Stimulated activated CD4-positive, alpha-beta T cell treated with anti-CD3 and anti-CD28 coated beads, Interleukin-12 subunit alpha, Interleukin-12 subunit beta, amount 100 ng/mL, for 24 hours (primary cell): Measurements from ENCODE around the gene SLC2A8.
A peak's percentile ranks its signal among the peaks of the same experiment; 100 is the strongest.

Source experiments
- DNase-seq, 2 experiments: peaks; one replicate each; pipeline ENCODE4 v3.0.0-alpha.2; 2020; ENCODE audit warnings: low read depth in 2 of 2

The SLC2A8 gene

DNA sequence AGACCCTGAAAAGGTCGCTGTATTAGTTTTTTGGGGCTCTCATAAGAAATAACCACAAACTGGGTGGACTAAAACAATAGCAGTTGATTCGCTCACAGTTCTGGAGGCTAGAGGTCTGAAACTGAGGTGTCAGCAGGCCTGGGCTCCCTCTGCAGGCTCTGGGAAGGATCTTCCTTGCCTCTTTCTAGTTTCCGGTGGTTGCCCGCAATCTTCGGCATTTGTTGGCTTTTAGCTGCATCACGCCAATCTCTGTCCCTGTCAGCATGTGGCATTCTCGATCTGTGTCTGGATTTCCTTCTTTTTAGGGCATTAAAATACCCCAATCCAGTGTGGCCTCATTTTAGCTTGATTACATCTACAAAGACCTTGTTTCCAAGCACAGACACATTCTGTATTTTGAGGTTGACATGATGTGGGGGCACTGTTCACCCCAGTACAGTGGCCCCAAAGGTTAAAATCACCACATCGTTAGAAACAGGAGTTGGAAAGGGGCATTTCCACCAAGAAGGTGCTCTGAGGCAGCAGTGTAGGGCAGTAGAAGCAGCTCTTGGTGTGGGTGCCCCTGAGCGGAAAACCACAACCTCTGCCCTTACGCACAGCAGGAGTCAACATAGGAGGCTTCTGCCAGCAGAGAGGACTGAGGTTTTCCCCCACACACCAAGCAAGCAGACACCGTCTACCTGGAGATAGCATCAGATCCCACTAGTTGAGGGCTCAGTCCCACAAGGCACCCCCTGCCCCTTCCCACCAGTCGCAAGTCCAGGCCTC lies 40.7 kb downstream of the SLC2A8 start:
- DNase-seq, result no peak

DNA sequence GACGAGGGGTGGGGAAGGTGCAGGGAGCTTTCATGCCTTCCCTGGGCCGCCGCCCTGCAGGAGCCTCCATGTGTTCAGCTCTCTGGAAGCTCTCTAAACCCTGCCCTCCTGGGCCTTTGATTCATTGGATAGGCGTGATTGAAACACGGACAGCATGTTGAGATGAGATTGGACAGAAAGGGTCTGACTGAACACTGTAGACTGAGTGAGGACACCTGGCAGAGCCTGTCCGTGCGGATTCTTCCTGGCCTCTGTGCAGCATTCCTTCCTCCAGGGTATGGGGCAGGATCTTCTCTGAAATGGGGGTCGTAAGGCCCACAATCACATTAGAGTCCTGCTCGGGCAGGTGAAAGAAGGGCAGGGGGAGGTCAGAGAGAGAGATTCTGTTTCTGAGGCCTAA lies 41.4 kb downstream of the SLC2A8 start:
- DNase-seq, result no peak

DNA sequence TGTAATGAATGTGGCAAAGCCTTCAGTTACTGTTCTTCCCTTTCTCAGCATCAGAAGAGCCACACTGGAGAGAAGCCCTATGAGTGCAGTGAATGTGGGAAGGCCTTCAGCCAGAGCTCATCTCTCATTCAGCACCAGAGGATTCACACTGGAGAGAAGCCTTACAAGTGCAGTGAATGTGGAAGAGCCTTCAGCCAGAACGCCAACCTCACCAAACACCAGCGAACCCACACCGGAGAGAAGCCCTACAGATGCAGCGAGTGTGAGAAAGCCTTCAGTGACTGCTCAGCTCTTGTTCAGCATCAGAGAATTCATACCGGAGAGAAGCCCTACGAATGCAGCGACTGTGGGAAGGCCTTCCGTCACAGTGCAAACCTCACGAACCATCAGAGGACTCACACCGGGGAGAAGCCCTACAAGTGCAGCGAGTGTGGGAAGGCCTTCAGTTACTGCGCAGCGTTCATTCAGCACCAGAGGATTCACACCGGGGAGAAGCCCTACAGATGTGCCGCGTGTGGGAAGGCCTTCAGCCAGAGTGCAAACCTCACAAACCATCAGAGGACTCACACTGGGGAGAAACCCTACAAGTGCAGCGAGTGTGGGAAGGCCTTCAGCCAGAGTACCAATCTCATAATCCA lies 47.4 kb downstream of the SLC2A8 start:
- DNase-seq, result no peak

DNA sequence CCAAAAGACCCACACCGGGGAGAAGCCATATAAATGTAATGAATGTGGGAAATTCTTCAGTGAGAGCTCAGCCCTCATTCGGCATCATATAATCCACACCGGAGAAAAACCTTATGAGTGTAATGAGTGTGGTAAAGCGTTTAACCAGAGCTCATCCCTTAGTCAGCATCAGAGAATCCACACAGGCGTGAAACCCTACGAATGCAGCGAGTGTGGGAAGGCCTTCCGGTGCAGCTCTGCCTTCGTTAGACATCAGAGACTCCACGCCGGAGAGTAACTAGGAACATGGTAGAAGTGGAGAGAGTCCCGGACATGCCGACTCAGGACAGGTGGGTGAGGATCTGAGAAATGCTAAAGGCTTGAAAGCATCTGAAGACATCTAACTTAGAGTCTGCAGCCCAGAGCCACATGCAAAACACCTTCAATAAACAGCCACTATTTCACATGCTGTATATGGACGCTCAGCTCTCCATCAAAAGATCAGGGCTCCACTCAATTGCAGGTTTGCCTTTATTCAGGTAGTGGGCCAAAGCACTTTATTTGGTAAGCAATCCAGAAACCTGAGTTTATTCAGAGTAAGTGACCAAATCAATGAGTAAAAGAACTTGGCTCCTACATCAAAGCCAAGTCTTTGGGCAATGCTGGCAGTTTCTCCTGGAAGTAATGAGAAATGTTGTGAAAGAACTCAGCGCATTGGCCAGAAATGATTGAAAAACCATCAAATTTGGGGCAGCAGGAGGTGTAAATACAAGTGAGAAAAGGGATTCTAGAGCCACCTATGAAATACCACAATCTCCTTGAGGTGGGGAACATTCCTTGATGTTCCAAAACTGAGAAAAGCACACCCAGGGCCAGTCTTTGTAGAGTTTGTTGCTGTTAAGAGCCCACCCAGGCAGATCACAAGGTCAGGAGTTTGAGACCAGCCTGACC lies 48.2 kb downstream of the SLC2A8 start:
- DNase-seq, result no peak

DNA sequence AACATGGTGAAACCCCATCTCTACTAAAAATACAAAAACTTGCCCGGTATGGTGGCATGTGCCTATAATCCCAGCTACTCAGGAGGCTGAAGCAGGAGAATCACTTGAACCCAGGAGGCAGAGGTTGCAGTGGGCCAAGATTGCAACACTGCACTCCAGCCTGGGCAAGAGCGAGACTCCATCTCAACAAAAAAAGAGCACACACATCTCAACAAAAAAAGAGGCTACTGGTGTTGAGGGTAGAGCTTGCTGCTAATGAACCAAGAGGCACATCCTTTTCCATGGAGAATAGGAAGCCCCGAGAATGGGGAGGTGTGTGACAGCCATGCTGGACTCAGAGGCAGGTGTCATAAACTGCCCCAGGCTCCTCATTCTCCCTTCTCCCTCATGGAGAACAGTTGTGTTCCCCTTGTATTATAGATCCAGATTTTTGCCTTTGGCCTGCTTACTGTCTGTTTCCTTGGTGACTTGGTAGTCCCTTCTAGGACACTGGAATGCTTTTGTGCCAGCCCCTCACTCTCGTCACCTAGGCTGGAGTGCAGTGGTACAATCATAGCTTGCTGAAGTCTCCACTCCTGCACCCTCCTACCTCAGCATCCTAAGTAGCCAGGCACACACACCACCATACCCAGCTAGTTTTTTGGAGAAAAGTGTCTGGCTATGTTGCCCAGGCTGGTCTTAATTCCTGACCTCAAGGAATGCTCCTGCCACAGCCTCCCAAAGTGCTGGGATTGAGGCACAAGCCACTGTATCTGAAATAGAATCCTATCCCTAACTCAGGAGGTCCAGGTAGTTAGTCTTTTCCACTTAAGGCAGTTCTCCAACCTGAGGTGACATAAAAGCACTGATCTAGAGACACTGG lies 49.1 kb downstream of the SLC2A8 start:
- no peak for DNase-seq

DNA sequence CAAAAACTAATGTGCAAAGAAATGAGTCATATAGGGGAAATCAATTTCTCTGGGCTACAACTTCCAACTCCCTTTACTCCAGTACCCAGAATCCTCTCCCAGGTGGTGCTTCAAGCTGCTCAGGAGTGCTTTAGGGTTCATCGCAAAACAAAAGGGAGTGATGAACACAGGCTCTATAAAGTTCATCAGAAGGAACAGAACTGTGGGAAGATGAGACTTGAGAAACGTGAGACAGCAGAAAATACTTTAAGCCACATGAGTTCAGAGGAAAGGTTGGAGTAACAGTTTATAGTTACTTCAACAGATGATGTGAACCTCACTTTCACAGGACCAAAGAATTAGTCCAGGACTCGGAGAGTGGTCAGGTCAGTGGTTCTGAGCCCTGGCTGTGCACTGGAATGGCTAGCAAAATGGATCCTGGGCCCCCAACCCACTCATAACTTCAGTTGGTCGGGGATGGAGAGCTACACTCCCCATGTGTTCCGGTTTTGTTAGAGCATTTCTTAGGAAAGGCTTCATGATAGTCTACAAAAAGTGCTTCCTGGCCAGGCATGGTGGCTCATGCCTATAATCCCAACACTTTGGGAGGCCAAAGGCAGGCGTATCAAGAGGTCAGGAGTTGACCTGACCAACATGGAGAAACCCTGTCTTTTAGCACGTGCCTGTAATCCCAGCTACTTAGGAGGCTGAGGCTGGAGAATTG lies 49.9 kb downstream of the SLC2A8 start:
- DNase-seq, result no peak

DNA sequence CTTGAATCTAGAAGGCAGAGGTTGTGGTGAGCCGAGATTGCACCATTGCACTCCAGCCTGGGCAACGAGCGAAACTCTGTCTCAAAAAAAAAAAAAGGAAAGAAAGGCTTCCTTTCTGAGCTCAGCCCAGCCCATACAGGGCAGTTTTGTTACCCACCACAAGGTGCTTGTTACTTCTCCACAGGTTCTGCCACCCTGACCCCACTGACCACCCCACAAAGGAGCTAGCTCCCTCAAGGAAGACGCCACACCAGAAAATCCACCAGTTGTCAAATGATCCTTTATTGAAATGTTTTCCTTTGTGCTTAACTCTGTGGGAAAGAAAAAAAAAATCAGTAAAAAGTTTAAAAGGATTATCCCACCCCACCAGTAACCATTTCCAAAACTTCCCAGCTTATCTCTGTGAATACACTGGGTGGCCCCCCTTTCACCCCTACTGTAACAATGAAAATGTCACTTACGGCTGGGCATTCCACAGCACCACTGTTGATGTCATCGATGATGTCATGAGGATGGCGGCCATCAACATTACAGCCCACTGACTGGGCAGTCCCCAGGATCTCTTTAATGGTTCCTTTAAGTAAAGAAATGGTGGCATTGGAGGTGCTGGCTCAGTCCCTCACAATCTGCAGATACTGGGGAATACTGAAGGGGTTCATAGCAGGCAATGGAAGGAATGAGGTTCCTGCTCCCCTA lies 50.6 kb downstream of the SLC2A8 start:
- no peak for DNase-seq

DNA sequence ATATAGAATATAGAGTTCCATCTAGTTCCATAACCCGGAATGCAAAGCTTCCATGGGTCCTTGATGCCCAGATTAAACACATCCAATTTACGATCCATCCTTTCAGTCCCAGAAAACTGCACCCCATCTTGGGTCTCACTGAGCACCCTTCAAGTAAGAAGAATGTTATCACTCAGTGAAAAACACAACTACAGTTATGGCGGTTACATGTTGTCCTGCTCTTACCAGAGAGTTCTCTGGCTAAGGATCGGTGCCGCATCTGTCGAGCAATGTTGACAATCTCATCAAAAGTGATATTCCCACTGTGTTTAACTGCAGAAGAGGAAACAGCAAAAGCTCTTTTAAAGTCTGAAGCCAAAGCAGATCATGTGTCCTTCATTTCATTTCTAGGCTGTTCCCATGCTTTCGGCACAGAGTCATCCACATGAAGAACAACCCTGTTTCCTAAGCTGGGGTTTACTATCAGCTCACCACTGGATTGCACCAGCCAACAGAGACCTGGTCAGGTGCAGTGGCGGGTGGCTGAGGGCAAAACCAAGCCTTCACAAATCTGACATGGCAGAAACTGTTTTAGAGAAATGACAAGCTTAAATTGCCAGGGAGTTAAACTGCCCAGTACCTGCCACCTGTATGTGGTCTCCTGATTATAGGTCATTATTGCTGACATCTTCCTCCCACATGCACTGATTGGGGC lies 51.3 kb downstream of the SLC2A8 start:
- DNase-seq, result no peak

DNA sequence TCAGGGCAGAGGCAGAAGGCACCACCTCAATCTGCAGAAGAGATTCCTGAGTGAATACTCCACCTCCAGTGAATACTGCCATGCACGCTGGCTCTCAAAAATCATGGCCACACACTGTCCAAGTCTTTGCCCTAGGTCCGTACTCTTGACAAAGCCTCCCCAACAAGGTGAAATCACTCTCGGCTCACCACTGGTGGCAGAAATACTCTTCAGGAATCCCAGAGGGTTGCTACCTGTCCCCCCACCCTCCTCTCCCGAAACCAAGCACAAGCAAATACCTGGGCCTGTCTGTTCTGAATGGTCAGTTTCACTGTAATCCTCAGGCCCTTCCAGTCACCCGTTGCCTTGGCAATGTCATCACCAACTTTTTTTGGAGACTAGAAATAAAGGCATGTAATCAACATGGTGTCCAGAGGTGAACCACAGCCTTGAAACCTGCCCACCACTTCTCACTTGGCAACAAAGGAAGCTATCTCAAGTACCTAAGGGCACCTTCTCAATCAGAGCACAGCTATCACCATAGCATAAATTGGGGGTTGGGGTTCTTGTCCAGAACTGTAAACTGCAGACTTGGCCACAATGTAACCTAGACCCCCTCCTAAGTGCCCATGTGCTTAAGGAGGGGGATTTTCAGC lies 52.5 kb downstream of the SLC2A8 start:
- no peak for DNase-seq

DNA sequence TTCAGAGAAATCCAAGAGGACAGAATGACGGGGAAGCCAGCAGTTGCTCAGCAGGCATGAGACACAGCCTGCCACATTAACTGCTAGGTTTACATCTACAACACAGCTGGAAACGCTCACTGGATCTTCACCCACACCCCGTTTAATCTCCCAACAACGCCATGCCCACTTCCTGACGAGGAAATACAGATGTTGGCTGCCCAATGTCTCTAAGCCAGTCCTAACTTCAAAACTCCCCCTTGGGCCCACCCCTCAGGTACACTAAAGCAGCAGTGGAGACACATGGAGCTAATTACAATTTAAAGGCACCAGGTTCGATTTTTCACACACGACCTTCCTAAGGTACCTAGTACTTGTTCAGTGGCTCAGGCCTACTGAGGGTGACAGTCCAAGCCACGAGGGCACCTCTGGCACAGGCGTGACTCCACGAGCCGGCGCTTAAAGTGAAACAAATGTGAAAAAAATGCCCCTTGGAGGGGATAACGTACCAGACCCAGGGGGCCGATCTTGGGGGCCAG lies 53.3 kb downstream of the SLC2A8 start:
- no peak for DNase-seq

DNA sequence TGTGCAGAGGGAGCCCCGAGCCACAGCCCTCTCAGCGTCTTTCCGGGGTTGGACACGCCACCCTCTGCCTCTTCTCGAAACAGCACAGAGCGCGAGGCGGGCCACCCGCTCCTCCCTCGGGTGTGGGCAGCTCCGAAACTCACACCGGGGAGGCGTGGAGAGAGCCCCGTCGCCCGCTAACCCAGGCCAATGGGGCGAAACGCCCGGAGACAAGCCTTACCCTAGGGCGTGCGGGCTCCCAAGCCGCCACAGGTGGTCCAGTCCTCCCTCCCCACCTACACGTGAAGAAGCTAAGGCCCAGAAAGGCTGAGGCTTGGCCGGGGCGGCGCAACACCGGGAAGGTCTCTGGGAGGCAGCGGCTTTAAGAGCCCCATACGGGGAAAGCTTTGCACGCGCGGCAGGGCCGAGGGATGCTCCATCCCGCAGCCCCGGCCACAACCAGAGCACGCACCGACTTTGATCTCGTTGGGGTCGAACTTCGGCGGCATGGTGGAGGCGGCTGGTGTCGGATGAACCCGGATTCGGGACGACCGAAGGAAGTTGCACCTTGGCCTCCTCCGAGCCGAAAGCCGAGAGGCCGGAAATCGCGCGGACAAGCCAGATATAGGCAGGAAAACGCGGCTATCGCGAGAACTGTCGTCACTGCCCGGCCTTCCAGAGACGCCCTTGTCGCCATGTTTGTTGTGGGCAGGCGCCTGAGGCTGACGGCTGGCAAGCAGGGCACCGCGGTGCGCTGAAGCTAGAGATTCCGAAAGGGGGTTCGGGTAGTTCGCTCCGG lies 54.0 kb downstream of the SLC2A8 start, which contains the start of the genes LRSAM1 and RPL12:
Gene LRSAM1 (plus strand): TSS at position 681 of the 778 bp plus-strand sequence. CDS start 3,018 bp downstream, outside the sequence.
Gene RPL12 (minus strand): TSS at position 577 of the 778 bp plus-strand sequence. CDS start 89 bp downstream, at position 488.
- DNase-seq, result peak; percentile 97 to 98

DNA sequence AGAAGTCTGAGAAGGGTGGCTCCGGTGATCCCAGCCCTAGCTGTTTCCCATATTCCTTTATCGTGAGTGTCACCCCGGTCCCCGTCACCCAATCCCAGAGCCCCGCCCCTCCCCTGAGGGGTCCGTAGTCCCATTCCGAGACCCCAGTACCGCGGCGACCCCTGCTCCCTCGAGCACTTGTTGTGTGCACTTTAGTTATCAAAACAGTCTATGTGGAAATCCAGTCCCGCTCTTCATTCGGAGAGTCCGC lies 54.6 kb downstream of the SLC2A8 start:
- DNase-seq, result no peak

DNA sequence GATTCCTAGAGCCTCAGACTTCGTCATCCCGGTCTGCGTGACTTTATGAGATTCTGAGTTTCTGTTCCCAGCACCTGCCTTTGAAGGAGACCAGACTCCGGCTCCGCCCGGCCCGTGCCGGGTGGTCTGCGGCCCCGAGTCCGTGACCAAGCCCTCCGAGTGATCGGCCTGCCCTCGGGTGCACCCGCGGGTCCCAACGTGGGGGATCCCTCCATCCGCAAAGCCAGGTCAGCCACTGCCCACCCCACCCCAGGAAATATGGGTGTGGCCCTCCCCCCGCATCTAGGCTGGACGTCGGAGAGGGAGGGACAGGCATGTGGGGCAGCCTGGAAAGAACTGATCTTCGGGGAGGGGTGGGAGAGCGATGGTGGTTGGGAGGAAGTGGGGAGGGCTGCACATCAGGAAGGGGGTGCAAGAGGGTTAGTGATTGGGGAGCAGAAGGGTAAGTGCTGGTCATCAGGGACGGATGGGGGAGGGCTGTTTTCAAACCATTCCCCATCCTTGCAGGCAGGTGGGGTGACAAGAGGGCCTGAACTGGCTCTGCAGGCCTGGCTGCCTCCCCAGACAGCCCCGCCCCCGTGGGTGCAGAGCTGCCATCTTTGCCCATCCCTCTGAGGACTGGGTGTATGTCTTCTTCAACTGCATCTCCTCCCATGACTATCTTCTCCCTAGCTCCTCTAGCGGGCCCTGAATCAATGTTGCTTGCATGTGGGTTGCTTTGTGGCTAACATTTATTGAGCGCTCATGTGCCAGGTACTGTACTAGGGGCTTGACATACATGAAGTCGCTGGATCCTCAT lies 55.1 kb downstream of the SLC2A8 start:
- no peak for DNase-seq

DNA sequence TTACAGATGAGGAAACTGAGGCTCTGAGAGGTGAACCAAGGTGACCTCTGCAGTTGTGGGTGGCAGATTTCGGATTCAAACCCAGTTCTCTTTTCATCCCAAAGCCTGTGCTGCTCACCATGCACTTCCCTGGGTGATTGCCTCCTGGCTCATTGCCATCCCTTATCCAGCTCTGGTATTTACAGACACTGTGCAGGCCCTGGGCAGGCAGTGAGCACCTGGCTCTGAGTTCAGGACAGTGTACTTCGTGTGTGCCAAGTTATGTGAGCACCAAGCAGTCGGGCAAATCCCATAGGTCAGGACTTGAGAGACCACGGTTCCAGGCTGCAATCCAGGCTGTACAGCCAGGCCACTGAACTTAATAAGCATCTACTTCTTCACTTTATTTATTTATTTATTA lies 55.7 kb downstream of the SLC2A8 start:
- DNase-seq, result no peak

DNA sequence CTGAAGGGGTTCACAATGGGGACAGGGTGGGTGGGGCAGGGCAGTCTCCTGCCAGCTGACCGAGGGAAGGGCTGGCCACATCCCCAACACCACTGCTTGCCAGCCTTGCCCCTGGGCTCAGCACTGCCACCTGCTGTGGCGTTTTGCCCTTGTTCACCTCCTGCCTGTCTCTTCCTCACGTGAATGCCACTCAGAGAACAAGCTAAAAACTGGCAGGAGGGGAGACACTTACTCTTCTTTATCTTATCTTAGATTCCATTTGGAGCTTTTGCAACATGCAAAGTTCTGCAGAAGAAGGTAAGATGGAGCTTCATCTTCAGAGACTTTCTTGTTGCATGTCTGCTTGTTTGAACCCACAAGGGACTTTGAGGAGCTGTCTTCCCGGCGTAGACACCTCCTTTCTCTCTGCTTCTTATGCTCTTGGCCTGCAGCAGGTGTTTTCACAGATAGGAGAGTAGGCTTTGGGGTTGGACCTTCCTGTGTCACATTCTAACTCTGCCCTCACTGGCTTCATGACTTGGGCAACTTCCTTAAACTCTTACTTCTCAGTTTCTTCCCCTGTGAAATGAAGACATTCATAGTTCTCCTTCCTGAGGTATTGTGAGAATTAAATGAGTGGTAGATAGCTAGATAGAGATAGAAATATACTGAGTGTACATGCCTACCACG lies 58.5 kb downstream of the SLC2A8 start:
- no peak for DNase-seq

DNA sequence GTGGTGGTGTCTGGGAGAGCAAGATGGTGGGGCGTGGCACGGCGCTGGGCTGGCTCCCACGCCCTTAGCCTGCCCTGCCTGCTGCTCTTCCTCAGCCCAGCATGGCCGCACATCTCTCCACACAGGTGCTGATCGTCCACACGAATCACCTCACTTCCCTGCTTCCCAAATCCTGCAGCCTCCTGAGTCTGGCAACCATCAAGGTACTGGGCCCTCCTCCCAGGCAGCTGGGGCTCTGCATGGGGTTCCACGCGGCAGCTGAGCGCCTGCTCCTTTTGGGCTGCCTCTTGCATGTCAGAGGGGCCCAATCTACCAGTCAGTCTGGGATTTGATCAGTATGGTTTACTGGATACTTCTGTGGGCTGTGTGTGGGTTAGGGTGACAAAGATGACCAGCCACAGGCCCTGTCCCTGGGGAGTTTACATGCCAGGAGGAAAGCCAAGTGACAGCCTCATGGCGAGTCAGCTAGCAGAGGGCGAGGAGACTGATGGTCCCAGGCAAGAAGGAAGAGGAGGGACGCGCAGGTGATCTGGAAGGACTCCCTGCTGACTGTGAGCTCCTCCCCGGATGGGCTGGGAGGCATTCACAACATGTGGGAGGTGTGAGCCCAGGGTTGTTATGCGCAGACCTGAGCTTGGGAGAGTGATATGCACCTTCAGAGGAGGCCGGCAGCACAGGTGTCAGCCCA lies 60.4 kb downstream of the SLC2A8 start:
- no peak for DNase-seq
